ENCODE measurements around the gene NSUN2.

NSUN2 gene

DNA sequence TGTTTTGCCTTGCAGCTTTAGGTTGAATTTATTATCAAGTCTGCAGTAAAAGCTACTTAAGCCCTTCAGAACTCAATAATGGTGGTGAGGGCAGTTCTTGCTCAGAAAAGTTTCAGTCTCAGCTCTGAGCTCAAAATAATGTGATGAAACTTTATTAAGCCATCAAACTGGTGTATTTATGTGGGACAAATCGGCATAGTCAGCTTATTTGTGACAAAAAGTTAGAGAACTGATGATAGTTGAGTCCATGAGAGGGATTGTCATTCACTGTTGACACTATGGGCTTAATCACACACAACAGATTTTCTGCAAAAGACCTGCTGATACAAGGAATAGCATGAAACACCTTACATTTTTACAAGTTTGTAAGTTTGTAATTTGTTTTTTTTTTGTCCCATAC lies 9.8 kb upstream of the NSUN2 start:
- no peak for DNase-seq

DNA sequence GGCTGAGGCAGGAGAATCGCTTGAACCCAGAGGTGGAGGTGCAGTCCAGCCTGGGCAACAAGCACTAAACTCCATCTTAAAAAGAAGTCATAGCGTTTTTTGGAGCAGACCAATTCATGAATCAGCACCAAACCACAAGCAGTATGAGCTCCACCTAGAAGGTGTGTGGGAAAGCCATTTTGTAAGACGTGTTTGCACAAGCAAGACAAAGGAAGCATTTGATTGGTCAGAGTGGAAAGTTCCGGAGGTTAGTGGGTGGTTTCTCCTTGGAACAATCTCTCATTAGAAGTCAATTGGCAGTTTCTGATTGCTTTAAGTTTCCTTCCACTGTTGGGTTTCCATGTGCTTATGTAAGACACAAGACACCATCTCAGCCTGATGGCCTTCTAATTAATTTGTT lies 5.4 kb upstream of the NSUN2 start:
- DNase-seq: no peak

DNA sequence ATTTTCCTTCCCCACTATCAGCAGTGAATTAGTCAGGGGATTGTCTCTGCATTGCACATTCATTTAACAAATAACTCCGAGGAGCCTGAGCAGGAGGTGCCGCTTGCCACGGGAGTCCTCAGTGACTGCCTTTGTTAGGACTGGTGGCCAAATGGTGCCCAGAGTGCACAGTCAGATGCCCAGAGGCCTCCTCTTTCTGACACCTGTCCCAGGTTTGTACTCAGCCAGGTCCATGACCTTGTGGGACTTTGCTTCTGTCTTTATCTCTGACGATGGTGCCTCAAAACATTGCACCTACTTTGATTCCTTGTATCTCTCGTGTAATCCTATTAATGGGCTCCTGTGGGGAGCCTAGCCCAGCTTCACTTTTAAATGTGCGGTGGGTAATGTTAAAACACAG lies 4.7 kb upstream of the NSUN2 start:
- DNase-seq: no peak

DNA sequence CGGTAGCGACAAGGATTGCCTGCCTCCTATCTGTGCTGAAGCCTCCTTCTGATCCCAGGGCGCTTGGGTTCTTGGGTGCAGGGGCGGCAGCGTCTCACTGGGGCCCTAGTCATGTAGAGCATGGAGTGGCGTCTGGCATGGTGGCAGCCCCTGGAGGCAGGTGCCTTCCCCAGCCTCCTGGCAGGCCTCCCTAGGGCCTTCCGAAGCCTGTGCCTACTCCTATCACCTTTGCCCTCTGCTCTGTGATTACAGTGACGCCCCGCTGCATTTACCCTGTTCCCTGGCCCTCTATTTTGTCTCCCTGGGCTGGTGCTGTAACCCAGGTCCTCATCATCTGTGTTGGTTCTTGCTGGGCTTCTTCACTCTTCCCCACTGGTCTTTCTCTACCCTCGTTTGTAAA lies 4.2 kb upstream of the NSUN2 start:
- no peak for DNase-seq

DNA sequence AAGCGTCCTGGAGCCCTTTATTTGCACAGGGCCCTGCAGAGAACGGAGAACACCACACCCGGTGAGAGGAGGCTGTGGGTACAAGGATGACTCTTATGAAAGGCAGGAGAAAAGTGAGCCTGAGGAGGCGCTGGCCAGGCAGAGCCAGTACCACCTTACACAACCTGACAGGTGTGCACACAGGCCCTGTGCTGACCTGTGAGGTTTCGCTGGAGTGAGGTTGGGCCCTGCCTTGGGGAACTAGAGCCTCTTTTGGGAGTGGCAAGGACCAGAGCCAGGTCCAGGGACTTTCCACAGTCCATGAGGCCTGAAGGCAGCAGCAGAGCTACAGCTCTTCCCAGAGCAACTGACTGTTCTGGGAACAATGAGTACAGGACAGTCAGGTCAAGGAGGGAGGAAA lies 3.4 kb upstream of the NSUN2 start:
- DNase-seq: no peak

DNA sequence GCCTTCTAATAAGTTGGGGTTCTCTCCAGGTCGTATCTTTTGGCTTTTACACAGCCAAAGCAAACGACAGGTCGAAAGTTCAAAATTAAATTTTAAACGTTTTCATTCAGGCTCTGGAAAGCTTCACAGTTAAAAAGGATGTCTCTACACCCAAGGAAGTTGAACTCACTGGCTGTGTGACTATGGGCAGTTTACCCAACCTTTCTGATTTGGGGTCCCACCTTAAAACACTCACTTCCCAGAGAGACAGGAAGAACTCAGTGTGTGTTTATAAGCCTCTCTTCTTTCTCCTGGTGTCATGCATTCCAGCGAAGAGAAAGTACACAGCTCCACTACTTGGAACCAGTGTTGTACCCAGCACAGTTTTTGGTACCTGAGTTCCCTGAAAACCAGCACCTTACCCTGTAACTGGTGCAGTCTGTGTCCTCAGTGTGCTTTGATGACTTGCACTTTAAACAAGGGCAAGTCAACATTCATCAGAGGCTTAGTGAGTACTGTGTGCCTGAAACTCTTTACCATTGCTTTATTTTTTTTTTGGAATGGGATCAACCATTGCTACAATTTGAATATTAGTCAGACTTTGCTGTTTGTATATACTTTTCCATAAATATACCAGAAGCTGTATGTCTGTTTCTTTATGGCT lies 2.1 kb upstream of the NSUN2 start:
- no peak for DNase-seq

DNA sequence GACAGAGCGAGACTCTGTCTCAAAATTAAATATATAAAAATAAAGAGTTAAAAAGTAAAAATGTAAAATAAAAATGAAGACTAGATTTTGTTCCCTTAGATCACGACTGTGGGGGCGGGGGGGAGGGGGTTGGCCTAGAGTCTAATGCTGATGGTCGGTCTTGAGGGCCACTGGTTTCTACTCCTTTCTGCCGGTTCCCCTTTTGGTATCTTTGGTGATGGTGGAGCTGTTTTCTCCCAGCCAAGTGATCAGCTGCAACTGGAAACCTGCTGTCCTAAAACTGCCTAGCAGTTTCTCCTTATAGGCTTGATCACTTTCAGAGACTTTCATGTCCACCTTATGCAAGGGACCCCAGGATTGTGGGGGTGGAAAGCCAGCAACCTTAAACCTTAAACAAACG lies 1.5 kb upstream of the NSUN2 start:
- no peak for DNase-seq

DNA sequence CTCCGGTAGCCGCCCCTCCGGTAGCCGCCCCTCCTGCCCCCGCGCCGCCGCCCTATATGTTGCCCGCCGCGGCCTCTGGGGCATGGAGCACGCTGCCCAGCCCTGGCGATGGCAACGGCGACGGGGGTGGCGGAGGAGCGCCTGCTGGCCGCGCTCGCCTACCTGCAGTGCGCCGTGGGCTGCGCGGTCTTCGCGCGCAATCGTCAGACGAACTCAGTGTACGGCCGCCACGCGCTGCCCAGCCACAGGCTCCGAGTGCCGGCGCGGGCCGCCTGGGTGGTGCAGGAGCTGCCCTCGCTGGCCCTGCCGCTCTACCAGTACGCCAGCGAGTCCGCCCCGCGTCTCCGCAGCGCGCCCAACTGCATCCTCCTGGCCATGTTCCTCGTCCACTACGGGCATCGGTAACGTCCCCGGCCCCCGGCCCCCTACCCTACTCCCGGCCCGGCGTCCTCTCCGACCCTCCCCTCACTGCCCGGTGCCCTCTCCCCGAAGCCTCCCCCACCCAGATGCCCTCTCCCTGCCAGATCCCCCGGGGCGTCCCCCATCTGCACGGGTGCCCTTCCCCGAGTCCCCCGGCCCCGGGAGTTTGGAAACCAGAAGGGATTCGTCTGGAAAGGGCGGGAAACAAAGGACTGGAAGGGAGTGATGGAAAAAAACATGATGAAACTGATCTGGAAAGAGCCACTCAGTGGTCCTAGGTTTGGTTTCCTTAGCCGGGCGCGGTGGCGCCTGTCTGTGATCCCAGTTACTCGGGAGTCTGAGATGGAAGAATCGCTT lies 813 bp upstream of the NSUN2 start:
- peak; percentile 52 for DNase-seq

DNA sequence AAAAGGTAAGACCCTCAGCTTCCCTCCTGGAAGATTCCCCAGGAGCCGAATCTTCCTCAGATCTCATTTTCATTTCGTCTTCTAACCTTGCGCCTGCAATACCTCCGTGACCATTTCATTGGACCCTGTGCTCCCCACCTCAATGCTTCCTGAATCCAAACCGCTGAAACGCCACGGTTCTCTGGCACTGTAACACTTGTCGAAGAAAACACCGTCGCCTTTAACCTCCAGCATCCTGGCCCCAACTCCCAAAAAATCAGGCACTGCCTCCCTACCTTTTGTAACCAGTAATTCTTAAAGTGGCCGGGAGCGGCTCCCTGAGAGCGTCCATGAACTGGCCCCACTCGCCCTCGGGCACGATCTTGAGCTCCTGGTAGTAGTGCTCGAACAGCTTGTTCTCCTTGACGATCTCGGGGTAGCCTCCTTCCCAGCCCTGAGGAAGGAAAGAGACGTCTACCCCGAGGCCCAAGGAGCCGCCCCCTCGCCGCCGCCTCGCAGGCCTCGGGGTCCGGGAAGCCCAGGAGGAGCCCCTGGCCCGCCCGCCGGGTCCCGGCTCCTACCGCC lies 438 bp downstream of the NSUN2 start:
- no peak for DNase-seq

DNA sequence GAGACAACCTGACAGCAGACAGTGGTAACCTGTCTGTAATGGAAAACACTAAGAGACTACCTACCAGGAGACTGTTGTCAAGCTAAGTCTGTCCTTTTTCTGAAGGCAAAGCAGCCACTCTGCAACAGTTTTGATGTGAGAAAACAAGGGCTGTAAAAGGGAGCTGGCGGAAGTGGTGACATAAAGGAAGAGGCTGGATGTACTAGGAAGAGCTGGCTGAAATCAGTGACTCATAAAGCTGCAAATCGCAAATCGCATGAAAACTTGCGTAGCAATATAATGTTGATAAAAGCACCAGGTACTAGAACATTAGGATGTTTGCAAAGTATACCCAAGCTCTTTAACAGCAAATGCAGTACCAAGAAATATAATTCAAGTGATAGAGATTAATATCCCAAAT lies 1.4 kb downstream of the NSUN2 start:
- no peak for DNase-seq

DNA sequence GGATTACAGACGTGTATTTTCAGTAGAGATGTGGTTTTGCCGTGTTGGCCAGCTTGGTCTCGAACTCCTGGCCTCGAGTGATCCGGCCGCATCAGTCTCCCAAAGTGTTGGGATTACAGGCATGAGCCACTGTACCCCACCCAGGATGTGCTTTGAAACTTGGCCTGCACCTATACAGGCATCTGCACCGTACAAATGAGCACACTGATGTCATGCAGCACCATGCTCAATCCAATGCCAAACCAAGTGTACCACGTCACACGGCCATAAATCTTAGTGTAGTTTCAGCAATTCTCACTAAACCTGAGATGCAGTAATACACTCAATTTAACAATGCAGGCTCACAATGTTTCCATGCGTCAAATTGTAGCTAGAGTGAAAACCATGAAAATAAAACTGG lies 6.3 kb downstream of the NSUN2 start:
- no peak for DNase-seq

DNA sequence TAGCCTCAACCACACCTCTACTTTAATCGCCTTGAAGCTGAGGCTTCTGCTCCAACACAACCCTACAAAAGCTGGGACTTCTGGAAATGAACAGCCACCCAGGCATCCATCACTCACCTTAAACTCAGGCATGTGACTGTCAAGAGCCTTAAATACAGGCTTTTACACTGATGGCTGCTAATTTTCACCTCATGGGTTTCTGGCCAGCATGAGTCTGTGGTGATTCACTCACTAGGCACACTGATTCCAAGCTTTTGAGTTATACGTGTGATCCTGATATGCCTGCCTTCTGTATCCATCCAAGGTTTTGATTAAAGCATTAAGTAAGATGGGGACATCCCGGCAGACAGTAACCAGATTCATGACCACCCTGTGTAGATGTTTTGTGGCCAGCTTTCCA lies 8.9 kb downstream of the NSUN2 start:
- DNase-seq: no peak

DNA sequence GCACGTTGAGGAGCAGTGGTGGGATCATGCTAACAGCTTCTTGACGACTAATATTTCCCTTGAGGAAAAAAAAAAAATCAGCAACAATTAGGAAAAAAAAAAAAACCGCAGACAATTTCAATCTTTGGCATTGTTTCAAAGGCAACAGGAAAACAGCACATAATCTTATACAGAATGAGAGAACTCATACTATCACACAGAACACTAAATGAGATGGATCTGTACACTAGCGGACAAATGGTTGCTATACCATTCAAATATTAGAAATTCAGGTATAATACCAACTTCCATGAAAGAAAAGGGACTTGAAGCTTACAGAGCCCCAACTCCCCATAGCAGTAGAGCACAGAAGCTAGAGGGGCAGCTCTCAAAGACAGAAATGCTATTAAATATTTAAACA lies 9.6 kb downstream of the NSUN2 start:
- no peak for DNase-seq

DNA sequence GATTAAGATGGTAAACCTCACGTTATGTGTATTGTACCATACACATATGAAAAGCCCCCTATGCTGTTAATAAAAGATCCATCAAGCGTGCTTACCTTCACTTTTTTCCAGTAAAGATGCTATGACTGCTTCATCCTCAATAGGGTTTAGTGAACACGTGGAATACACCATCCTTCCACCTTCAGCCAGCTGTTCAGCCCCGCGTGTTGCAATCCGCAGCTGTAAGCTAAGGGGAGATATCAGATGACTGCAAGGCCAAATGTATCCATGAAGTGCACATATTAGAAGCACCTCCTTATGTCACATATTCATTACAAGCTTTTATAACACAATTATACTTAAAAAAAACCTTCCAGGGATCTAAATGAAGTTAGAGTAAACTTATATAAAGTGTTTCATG lies 16.2 kb downstream of the NSUN2 start:
- DNase-seq: no peak

DNA sequence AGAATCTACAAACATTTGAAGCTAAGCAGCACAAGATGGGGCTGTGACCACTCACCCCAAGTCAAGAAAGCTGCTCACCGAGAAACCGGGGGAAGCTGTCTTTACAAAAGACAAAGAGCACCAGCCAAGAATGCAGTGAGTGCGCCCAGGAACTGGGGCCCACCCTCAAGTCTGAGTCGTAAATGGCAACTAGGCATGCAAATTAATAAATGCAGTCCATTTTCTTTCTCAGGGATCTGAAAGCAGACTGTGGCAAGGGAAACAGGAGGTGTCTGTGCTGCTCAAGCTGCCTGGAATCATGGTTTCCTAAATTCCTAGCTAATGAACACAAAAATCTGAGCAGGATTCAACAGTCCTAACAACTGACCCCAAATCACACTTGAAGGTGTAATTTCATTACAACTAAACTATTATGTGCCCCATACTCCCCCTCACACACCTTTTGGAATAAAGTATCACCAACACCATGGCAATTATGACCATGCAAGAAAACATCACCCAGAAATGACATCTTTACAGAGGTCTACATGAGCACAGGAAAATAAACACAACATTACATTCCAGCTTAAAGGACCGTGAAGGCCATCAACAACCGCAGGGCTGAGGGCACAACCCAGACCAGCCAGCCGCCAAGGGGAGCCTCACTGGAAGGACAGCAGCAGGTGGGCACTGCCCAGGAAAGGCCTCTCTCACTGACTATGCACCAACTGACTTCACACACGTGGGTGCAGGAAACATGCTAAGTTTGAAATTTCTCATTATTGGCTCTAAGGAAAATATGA lies 17.6 kb downstream of the NSUN2 start:
- no peak for DNase-seq

DNA sequence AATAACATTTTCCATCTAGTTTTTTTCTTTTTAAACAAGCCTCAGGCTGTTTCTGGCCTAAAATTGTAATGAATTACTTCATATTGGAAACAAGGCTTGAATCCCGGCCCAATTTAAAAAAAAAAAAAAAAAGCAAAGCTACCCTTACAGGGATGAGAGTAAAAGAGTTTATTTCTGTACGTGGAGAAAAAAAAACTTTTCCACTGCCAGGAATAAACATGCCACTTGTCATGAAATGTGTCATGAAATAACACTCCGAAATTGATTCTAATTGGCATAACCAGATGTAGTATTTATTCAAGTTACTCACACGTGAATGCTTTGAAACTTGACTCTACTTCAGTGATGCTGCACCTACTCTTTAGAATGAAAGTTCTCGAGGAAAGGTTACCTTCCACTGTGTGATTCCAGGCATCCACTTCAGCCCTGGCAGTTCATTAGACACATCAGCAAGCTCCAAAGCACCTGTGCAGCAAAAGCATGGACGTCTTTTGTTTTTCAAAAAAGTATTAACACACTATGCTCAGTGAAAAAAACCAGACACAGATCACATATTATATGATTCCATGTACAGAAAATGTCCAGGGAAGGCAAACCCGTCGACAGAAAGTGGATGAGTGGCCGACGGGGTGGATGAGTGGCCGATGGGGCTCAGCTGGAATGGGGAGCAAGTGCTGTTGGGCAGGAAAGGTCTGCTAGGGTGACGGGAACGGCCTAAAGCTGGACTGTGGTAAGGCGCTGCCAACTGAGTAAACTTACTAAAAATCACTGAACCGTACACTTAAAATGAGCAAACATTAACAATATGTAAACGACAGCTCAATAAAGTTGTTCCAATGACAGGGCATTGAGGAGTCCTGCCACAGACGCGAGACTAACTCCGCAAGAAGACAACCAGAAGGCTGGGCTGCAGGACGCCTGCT lies 21.2 kb downstream of the NSUN2 start:
- peak; percentile 47 for DNase-seq

DNA sequence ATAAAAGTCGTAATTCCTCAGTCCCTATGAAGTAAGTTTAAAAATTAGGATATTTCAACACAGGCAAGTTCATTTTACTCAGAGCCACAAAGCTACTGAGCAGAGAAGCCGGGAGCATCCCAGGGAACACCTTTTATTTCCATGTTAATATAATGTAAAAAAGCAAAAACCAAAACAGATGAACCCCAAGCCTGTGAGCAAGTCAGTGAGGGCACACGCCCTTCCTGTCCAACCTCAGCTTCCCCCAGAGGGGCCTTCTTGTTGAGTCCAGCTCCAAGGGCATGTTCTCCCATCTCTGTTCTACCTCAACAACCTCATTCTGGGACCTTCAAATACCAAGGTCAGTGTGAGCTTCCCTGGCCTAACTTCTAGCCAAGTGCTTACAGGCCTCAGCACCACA lies 24.8 kb downstream of the NSUN2 start:
- no peak for DNase-seq

DNA sequence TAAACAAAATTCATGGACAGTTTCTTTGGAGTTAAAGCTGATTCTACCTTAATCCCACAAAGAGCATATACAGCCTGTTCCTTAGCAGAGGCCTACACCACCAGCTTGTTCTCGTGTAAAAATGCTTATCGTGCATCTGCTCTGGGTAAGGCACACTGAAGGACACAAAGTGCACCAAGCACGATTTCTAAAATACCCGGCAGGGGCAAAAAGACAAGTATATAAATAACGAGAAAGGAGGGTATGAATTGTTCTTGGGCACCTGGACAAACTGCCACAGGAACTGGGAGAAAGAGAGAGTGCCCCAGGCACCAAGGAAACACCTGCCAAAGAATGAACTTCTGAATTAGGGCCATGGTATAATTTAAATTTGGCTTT lies 25.3 kb downstream of the NSUN2 start:
- DNase-seq: no peak

DNA sequence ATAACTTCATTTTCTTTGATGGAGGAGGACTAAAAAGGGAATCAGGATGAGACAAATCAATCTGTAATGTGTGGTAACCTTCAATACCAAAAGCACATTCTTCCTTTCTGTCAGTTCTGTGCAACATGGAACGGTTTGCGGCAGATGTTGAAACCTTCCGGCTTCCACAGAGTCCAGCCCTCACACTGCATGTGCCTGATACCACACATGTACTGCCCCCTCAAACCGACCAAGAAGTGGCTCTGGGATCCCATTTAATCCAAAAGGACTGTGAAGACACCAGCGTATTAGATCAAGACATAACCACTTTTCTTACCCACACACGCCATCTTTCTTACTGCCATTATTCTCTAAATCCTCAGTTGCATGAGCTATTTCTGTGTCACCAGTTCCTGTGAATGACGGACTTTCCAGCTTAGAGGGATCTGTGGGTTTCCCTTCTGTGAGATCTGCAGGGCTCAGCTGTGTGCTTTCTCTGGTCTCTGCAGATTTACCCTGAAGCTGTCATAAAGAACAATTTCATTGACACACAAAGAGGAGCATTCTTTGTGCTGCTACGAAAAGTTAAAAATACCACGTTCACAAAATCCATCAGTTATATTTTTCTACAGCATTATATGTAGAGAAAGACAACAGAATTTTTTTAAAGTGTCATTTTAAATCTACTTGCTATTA lies 25.8 kb downstream of the NSUN2 start:
- no peak for DNase-seq

DNA sequence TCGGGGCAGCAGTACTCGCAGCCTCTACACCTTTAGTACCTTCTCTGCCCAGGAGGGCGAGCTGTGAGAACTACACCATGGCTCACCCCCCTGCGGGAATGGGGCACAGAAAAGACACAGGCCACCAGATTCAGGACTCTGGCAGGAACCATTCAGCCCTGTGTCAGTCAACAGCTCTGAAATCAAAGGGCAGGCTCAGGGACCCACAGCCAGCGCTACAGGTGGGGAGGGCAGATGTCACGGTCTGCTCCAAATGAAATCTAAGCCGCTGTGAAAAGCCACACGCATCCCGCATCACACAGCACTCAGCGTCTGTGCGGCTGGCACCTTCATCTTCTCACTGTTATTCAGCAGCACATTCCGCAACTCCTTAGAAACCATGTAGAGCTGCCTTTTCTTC lies 27.9 kb downstream of the NSUN2 start:
- no peak for DNase-seq

DNA sequence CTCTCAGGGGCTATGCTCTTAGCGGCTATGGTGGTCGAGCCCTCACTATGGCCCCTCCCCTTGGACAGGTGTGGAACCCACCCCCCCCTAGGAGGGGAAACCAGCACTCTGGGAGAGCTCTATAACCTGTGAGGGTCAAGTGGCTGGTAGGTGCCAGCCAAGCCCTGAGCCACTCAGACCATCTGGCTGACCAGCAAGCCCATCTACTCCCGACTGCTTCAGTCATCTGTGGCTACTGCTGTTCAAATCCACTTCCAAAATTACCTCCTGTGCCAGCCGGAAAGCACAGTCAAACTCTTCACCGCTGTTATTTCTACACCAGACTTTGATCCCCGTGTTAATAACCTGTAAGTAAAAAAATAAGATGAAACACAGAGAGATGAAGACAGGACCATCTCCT lies 28.5 kb downstream of the NSUN2 start:
- no peak for DNase-seq

DNA sequence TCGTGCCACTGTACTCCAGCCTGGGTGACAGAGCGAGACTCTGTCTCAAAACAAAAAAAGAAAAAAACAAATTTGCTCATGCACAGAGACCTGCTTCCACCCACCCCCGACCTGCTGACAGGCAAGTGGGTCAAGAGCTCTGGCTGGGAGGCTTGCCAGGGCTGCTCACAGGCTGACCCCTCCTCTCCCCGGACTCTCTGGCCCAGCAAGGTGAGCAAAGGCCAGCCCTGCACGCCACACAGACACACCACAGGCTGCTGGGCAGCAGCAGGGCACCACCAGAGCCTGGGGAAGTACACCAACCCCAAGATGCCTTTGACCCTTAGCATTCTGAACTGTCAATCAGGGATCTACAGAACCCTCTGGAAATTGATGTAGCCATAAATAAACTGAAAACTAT lies 29.2 kb downstream of the NSUN2 start:
- no peak for DNase-seq

Data from NCI-H2171 (cell line).